Colonic mucosa (tissue), 4 donors: ENCODE measurements around the gene DUSP3. TPM values are rescaled to one million over a fixed set of nuclear protein-coding genes. Genes with fewer than 3 reads are reported as not detected.

Experiments used
- DNase-seq: peaks from one replicate; pipeline ENCODE4 v3.0.0-alpha.2; 2020
- H3K27ac ChIP-seq: fragments of 200-600 bp; one replicate; pipeline ENCODE4 v1.8.0; 2021
- H3K27me3 ChIP-seq: fragments of 200-600 bp; one replicate; pipeline ENCODE4 v1.8.0; 2021
- H3K36me3 ChIP-seq: fragments of 200-600 bp; one replicate; pipeline ENCODE4 v1.8.0; 2021
- H3K4me1 ChIP-seq: fragments of 200-600 bp; one replicate; pipeline ENCODE4 v1.8.0; 2021; ENCODE audit warnings: mild to moderate bottlenecking
- H3K4me3 ChIP-seq: fragments of 200-600 bp; one replicate; pipeline ENCODE4 v1.8.0; 2021
- H3K9ac ChIP-seq, 2 donors: one replicate each; pipeline ENCODE4 v1.7.0; 2013; ENCODE audit warnings: control low read depth in 2 of 2, low read depth in 2 of 2, low read length in 2 of 2
- H3K9me3 ChIP-seq: fragments of 200-600 bp; one replicate; pipeline ENCODE4 v1.8.0; 2021
- intact Hi-C: fragments of 100-400 bp; cut with DNase I; formaldehyde crosslinking; loops from one replicate; pipeline ENCODE4 v1.14.1; 2022
- total RNA-seq, 2 donors: library from RNA; stranded (reverse); fragmentation: NEBNext Ultra II Directional in 1 of 2; extraction: Animal tissue kit (Norgen Biotek cat#: 25700) in 1 of 2; gene quantifications; one replicate each; pipeline ENCODE4 v1.2.1, GENCODE V29; 2021
- TF ChIP-seq, protein P1 (sequence below): fragments of 200-600 bp; IDR thresholded peaks from one replicate; pipeline ENCODE4 v1.8.0; 2022; ENCODE audit warnings: antibody characterized with exemption, mild to moderate bottlenecking
- donor health status: healthy.
- donor health status: DM: no; HTN: no; CAD: no.
- donor health status: DM: no; HTN: no; CAD: no.

DUSP3 gene
- total RNA-seq, 2 donors from 2014 or later = 43.4 to 68.7 TPM

DNA sequence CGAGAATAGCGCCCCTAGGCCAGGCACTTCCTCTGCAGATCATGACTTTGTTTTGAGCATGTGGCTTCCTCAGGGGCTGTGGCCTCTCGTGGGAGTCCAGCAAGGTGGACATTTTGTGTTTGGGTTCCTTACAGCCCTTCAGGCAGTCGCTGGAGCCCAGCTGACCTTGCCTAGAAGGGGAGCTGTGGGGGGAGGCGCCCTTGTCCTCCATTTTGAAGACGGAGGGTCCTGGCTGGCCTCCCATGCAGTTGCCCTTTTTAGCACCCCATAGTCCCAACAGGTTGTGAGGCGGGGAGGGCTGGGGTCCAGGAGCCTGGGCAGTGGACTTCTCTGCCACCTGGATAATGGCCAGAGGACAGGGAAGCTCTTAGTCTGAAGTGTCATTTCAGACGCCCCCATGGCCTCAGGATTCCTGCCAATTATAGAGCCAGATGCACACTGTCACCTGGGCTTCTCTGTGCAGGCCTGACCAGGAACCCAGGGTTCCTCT, 21.6 kb downstream of the DUSP3 start:
- Histone ChIP-seq H3K27me3 (peaks cover 18% of the 10 kb centered on the region), H3K4me3 (no peak overlapping the region), H3K9me3 (no peaks in the 10 kb centered on the region), H3K36me3 (no peaks in the 10 kb centered on the region), H3K27ac (no peak overlapping the region), H3K4me1 (peaks cover 3% of the 10 kb centered on the region), H3K9ac (no peak overlapping the region)
- no peak for DNase-seq
- intact Hi-C loops = no loop called here
- TF ChIP-seq, protein P1, sequence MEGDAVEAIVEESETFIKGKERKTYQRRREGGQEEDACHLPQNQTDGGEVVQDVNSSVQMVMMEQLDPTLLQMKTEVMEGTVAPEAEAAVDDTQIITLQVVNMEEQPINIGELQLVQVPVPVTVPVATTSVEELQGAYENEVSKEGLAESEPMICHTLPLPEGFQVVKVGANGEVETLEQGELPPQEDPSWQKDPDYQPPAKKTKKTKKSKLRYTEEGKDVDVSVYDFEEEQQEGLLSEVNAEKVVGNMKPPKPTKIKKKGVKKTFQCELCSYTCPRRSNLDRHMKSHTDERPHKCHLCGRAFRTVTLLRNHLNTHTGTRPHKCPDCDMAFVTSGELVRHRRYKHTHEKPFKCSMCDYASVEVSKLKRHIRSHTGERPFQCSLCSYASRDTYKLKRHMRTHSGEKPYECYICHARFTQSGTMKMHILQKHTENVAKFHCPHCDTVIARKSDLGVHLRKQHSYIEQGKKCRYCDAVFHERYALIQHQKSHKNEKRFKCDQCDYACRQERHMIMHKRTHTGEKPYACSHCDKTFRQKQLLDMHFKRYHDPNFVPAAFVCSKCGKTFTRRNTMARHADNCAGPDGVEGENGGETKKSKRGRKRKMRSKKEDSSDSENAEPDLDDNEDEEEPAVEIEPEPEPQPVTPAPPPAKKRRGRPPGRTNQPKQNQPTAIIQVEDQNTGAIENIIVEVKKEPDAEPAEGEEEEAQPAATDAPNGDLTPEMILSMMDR = no peak

- TF ChIP-seq, protein P1 = no peak
- Histone ChIP-seq H3K27me3 (peaks cover 18% of the 10 kb centered on the region), H3K9ac (no peak overlapping the region), H3K4me3 (no peak overlapping the region), H3K9me3 (no peaks in the 10 kb centered on the region), H3K36me3 (no peaks in the 10 kb centered on the region), H3K27ac (no peak overlapping the region), H3K4me1 (peaks cover 3% of the 10 kb centered on the region)
- intact Hi-C loops = no loop called here
- DNase-seq = no peak
These were observed 22.6 kb downstream of the DUSP3 start for GRCh38 chr17:43756201-43756600.

DNA sequence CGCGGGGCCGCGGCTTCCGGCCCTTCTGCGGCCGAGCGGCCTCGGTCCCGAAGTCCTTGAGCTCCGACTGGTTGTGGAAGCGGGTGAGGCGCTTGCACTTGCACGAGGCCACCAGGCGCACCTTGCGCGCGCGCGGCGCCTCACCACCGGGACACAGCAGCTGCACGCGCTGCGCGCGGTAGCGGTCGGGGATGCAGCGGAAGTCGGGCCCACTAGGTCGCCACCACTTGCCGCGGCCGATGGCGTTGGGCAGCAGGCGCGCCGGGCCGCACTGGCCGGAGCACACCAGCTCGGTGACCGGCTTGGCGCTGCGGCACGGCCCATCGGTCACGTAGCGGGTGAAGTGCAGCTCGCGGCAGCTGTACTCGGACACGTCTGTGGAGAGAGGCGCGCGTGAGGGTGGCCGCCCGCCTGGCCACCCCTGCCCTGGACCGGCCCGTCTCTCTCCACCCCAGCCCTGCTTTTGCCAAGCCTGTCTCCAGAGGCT, 23.3 kb downstream of the DUSP3 start:
- Histone ChIP-seq H3K9ac (no peak overlapping the region), H3K4me1 (no peaks in the 10 kb centered on the region), H3K4me3 (no peak overlapping the region), H3K9me3 (no peaks in the 10 kb centered on the region), H3K36me3 (no peaks in the 10 kb centered on the region), H3K27ac (no peak overlapping the region), H3K27me3 (peaks cover 18% of the 10 kb centered on the region)
- TF ChIP-seq, protein P1 = no peak
- DNase-seq = no peak
- intact Hi-C loops = no loop called here

DNA sequence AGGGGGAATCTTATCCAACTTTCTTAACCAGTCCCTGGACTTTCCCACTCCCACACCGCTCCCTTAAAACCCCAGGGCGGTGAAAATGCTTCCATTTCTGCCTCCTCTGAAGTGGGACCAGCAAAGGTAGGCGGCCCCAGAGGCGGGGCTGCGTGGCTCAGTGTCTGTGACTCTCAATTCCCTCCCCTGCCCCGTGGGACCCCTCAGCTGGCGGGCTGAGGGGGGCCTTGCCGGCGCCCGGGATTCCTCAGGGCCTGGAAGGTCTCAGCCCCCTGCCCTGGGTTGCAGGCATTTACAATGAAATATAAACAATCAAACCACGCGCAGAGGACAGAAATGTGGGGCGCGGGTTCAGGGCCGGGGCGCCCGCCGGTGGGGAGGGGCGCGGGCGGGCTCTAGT, 23.8 kb downstream of the DUSP3 start:
- Histone ChIP-seq H3K9me3 (no peaks in the 10 kb centered on the region), H3K27me3 (peaks cover 18% of the 10 kb centered on the region), H3K27ac (no peak overlapping the region), H3K4me3 (no peak overlapping the region), H3K36me3 (no peaks in the 10 kb centered on the region), H3K4me1 (no peaks in the 10 kb centered on the region), H3K9ac (no peak overlapping the region)
- intact Hi-C loops = no loop called here
- DNase-seq = no peak
- TF ChIP-seq, protein P1 = no peak

DNA sequence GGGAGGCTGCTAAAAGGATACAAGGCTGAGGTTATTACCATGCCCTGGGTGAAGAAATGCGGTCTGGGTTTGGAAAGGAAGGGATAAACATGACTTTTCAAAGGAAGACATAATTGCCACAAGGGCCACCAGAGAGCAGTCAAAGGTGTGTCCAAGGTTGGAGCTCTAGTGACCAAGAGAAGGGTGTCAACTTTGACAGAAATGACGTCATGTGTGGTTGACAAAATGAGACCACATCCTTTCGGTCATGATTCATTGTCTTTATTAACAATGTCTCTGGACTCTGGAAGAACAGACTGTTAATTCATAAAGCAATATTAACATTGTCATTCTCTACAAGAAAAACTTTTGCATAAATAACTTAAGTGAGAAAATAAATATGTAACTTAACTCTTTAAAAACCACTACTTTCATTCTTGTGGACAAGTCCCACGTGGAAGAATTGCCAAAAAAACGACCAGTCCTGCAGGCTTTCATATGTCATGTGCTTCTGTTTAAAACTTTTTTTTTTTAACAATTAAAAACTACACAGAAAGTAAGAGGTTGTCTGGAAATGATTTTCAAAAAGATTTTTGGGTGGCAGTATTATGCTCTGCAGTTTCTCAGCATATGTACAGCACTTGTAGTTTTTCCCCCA, 25.2 kb downstream of the DUSP3 start:
- no peak overlapping the region for H3K9ac ChIP-seq

More for the DNA sequence above, 25.2 kb downstream of the DUSP3 start:
- no peak overlapping the region for H3K4me3 ChIP-seq
- intact Hi-C loops = no loop called here
- H3K27me3 ChIP-seq = peaks cover 18% of the 10 kb centered on the region
- DNase-seq = no peak
- no peaks in the 10 kb centered on the region for H3K4me1 ChIP-seq
- TF ChIP-seq, protein P1 = no peak
- no peaks in the 10 kb centered on the region for H3K36me3 ChIP-seq
- no peaks in the 10 kb centered on the region for H3K9me3 ChIP-seq
- no peak overlapping the region for H3K27ac ChIP-seq
